Measurements from ENCODE around the gene EPS8. TPM values are rescaled to one million over a fixed set of nuclear protein-coding genes. Genes with fewer than 3 reads are reported as not detected.
A peak's percentile ranks its signal among the peaks of the same experiment; 100 is the strongest.
"Not testable (repeated sequence)": the region's sequence is repeated elsewhere in the genome, so short reads cannot be mapped to it uniquely, and the experiment has no call there.

EPS8 gene
- total RNA-seq, 4 donors from 2014 or later, result 26.1 to 43.2 (median 32.3) TPM

GRCh38 chr12:15767301-15767700, 21.9 kb downstream of the EPS8 start:
- DNase-seq (ENCODE audit: low spot score in 2 of 2), result no peak
- WGBS, 2 donors, result 78 to 80% methylated on average over 2 of the region's 2 CpGs
- intact Hi-C loops (cut with DNase I; ENCODE audit: low total_unique reads), result no loop called here
- TF ChIP-seq CTCF (IDR thresholded peaks at IDR 0.05) (no peak), POLR2A (IDR thresholded peaks at IDR 0.05) (no peak)
- H3K4me3 ChIP-seq (ENCODE audit: low read depth, poor library complexity, severe bottlenecking), result no peak overlapping the region

- no peak overlapping the region for H3K4me3 ChIP-seq (ENCODE audit: low read depth, poor library complexity, severe bottlenecking)
- intact Hi-C loops (cut with DNase I; ENCODE audit: low total_unique reads), result no loop called here
- DNase-seq (ENCODE audit: low spot score in 2 of 2), result no peak
- no peak for TF ChIP-seq CTCF (IDR thresholded peaks at IDR 0.05)
- no peak for TF ChIP-seq POLR2A (IDR thresholded peaks at IDR 0.05)
- 77 to 89% methylated on average over 1 of the region's 1 CpG for WGBS, 2 donors
Measured at GRCh38 chr12:15763328-15763727, 25.9 kb downstream of the EPS8 start.

- H3K4me3 ChIP-seq (ENCODE audit: low read depth, poor library complexity, severe bottlenecking); intact Hi-C loops (cut with DNase I; ENCODE audit: low total_unique reads); DNase-seq (ENCODE audit: low spot score in 2 of 2): not testable (repeated sequence)
- WGBS, 2 donors, result 90 to 91% methylated on average over 7 of the region's 7 CpGs
Measured at GRCh38 chr12:15762162-15762561, 27.0 kb downstream of the EPS8 start.

- TF ChIP-seq POLR2A (IDR thresholded peaks at IDR 0.05) (no peak), CTCF (IDR thresholded peaks at IDR 0.05) (no peak)
- no peak overlapping the region for H3K4me3 ChIP-seq (ENCODE audit: low read depth, poor library complexity, severe bottlenecking)
- intact Hi-C loops (cut with DNase I; ENCODE audit: low total_unique reads), result no loop called here
- peak in 1 of 2 donors; percentile 18 for DNase-seq (ENCODE audit: low spot score in 2 of 2)
- WGBS, 2 donors, result 93 to 94% methylated on average over 7 of the region's 7 CpGs
Measured at GRCh38 chr12:15757553-15758255, 31.5 kb downstream of the EPS8 start.

- intact Hi-C loops (cut with DNase I; ENCODE audit: low total_unique reads), result no loop called here
- TF ChIP-seq CTCF (IDR thresholded peaks at IDR 0.05) (no peak), POLR2A (IDR thresholded peaks at IDR 0.05) (no peak)
- WGBS, 2 donors, result 66 to 67% methylated on average over 1 of the region's 1 CpG
- DNase-seq (ENCODE audit: low spot score in 2 of 2), result no peak
- no peak overlapping the region for H3K4me3 ChIP-seq (ENCODE audit: low read depth, poor library complexity, severe bottlenecking)
Measured at GRCh38 chr12:15756822-15757221, 32.4 kb downstream of the EPS8 start.

- no peak for TF ChIP-seq CTCF (IDR thresholded peaks at IDR 0.05)
- no peak for TF ChIP-seq POLR2A (IDR thresholded peaks at IDR 0.05)
- DNase-seq (ENCODE audit: low spot score in 2 of 2), result no peak
- 34 to 35% methylated on average over 2 of the region's 2 CpGs for WGBS, 2 donors
- intact Hi-C loops (cut with DNase I; ENCODE audit: low total_unique reads), result no loop called here
- H3K4me3 ChIP-seq (ENCODE audit: low read depth, poor library complexity, severe bottlenecking), result no peak overlapping the region
Measured at GRCh38 chr12:15754233-15754632, 35.0 kb downstream of the EPS8 start.

All from lower leg skin (tissue), 4 donors.